ENCODE data around the gene GEMIN7. TPM values are rescaled to one million over a fixed set of nuclear protein-coding genes. Genes with fewer than 3 reads are reported as not detected.
"Not testable (repeated sequence)": the region's sequence is repeated elsewhere in the genome, so short reads cannot be mapped to it uniquely, and the experiment has no call there.

GEMIN7 gene
- total RNA-seq, 2 experiments from 2014 or later: 55.4 to 55.6 TPM

DNA sequence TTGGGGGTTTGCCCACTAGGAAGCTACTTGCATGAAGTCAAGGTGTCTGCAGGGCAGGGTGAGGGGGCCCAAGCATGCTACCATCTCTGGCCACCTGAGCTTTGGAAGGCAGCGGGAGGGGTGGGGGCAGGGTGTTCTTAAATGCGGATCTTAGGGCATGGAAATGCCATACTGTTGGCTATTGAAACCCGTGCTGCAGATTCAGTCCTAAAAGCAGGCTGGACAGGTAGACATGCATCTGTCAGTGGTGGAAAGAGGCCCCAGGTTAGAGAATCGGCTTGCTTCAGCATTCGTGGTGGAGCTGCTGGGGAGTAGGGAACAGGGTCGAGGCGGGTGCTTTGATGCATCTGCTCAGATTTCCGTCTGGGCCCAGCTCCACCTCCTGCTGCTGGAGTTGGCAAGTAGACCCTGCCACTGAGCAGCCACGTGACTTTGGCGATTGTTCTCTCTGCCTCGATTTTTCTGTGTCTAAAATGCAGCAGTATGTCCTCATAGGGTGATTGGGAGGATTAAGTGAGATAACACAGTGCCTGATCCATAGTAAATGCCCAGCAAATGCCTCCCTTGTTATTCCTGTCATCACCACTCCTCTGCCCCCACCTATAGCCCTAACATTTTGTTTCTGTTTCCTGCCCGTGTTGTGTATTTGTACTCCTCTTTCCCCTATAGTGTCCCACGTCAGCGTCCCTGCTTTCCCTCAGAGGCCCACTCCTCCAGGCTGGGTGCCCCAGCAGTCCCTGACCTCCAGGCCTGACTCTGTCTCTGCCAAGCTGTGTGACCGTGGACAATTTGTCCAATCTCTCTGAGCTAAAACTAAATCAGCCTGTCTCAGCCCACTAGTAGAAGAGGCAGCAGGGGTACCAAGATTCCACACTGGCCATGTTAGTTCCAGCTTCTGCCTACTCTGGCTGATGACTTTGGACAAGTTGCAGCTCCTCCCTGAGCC lies 19.7 kb downstream of the GEMIN7 start:
- CTCF ChIA-PET: no interaction called here

DNA sequence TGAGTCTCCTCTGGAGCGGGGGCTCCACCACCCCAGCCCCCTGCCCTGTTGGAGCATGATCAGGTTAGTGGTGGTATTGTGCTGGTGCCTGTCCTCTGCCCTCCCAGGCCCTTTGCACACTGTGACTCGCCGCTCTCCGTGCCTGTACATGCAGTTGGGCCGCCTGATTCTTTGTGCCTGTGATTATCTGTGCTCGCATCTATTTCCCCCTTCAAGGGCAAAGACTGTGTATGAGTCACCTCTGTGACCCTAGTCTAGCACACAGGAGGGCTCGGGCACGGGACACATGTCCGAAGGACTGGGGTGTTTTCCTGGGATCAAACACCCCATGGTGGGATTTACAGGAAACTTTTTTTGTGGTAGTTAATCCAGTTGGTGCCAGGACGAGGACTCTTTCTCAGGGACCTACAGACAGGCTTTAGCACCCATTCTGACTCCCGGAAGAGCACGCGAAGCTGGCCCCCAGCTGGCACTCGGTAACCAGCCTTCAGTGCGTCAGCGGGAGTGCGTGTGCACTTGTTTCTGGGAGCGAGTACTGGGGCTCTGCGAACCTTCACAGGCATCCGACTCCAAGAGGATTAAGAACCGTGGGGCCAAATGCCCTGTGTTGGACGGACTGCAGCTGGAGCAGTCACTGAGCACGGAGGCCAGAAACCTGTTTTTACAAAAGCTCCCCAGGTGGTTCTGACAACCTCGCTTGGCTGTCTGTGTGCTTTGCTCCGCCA lies 20.6 kb downstream of the GEMIN7 start:
- CTCF ChIA-PET: no interaction called here
- POLR2A ChIA-PET: no interaction called here

More for the DNA sequence above, 19.7 kb downstream of the GEMIN7 start:
- POLR2A ChIA-PET: no interaction called here

GRCh38 chr19:45100201-45100600 lies 21.1 kb downstream of the GEMIN7 start:
- ChIA-PET POLR2A (no interaction called here), CTCF (interaction anchor here (1.0 kb wide), 1 partner anchor 25 kb away, joined by 3 read pairs; no protein-coding TSS in a partner anchor)

DNA sequence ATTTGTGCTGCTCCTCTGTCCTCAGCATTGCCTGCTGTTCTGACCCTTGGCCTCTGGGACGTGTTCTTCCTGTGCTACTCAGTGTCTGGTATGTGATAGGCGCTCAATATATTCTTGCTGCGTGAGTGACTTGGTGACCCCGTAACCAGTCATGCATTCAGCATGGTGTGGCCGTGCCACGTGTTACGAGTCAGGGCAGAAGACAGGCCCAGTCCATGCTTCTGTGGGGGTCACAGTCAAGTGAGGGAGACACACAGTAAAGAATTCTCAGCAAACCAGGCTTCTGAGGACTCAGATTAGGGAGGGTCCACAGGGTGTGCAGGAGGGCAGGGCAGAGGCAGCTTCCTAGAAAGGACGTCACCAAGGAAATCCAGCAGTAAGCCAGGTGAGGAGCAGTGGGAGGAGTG lies 21.8 kb downstream of the GEMIN7 start:
- POLR2A ChIA-PET: interaction anchor here (0.6 kb wide), 1 partner anchor 476 kb away, joined by 10 read pairs; no protein-coding TSS in a partner anchor
- CTCF ChIA-PET: interaction anchor here (1.0 kb wide), 1 partner anchor 26 kb away, joined by 3 read pairs; no protein-coding TSS in a partner anchor

DNA sequence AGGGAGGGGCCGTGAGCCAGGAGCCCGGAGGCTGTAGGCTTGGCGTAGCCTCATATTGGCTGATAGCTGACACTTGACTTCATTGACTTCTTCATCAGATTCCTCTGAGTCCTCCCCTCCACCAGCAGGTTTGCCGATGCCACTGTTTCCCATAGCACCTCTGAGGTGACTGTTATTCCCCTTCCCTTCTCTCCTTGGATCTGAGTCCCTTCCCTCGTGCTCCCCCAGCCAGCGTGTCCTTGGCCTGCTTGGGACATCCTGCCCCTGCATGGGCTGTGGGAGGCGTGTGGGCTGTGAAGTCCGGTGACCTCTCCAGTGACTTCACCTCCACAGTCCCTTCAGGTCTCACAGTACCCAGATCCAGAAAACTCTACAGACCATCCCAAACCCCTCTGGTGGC lies 22.7 kb downstream of the GEMIN7 start:
- ChIA-PET POLR2A (no interaction called here), CTCF (interaction anchor here (0.6 kb wide), 1 partner anchor 262 kb away, joined by 3 read pairs; no protein-coding TSS in a partner anchor)

- POLR2A ChIA-PET: interaction anchor here (1.6 kb wide), 1 partner anchor 10 kb away, joined by 9 read pairs; the partner anchor contains the start of gene PPP1R37
- CTCF ChIA-PET: interaction anchor here (1.0 kb wide), 1 partner anchor 10 kb away, joined by 4 read pairs; no protein-coding TSS in a partner anchor
Measured at GRCh38 chr19:45102481-45102880, 23.4 kb downstream of the GEMIN7 start.

DNA sequence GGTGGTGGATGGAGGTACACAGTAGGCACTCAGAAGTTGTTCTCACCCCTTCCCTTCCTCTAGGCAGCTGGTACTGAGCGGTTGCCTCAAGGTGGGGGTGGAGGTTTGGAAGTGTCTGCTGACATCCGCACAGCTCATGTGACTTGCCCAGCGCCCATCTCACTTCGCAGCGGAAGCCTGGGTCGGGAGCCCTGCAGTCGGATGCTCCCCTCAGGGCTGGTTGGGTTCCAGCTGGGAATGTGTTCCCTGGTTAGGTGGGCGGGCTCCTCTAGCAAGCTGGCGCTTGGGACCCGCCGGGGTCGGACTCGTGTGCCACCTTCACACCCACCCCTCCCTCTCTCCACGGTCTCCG lies 24.1 kb downstream of the GEMIN7 start:
- POLR2A ChIA-PET: interaction anchor here (1.3 to 1.6 kb wide), 2 partner anchors 11 to 23 kb away, joined by 3 to 9 read pairs; partner anchors contain the start of gene PPP1R37
- CTCF ChIA-PET: interaction anchor here (1.0 kb wide), 1 partner anchor 11 kb away, joined by 4 read pairs; no protein-coding TSS in a partner anchor

GRCh38 chr19:45103508-45104319 lies 24.7 kb downstream of the GEMIN7 start:
- ChIA-PET POLR2A (interaction anchor here (1.3 to 1.6 kb wide), 2 partner anchors 12 to 24 kb away, joined by 3 to 9 read pairs; partner anchors contain the start of gene PPP1R37), CTCF (interaction anchor here (1.0 kb wide), 1 partner anchor 12 kb away, joined by 4 read pairs; no protein-coding TSS in a partner anchor)

DNA sequence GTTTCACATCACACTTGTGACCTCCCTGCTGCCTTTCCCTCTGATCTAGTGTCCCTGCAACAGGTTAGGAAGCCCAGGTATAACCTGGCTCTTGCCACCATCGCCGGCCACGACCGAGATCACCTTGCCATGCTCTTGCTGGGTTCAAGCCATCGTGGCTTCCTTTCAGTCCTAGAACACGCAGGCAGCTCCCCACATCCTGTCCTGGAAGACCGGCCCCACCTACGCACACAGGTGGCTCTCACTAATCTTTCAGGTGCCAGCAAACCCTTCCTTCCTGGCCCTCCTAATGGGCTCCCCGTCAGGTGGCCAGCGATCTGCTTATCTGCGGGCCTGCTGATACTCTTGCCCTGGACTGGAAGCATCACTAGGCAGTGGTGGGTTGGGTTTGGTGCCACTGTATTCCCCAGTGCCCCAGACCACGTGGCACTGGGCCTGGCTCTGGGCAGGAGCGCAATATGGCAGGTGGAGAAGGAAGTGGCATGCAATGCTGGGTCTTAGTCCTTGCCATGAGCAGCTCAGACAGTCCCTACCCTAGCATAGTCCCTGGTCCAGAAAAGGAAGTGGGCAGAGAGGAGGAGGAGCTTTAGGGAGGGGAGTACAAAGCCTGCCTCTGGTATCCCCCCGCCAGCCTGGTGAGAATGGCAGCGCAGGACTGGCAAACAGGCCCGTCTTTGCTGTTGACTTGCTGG lies 25.7 kb downstream of the GEMIN7 start:
- ChIA-PET POLR2A (no interaction called here), CTCF (interaction anchor here (0.6 kb wide), 1 partner anchor 24 kb away, joined by 3 read pairs; no protein-coding TSS in a partner anchor)

DNA sequence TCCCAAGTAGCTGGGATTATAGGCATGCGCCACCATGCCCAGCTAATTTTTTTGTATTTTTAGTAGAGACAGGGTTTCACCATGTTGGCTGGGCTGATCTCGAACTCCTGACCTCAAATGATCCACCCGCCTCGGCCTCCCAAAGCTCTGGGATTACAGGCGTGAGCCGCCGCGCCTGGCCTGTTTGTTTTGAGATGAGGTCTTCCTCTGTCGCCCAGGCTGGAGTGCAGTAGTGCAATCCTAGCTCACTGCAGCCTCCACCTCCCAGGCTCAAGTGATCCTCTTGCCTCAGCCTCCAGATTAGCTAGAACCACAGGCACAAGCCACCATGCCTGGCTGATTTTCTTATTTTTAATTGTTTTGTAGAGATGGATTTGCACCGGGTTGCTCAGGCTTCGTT lies 27.3 kb downstream of the GEMIN7 start:
- CTCF ChIA-PET: interaction anchor here (0.8 kb wide), 1 partner anchor 46 kb away, joined by 3 read pairs; no protein-coding TSS in a partner anchor

DNA sequence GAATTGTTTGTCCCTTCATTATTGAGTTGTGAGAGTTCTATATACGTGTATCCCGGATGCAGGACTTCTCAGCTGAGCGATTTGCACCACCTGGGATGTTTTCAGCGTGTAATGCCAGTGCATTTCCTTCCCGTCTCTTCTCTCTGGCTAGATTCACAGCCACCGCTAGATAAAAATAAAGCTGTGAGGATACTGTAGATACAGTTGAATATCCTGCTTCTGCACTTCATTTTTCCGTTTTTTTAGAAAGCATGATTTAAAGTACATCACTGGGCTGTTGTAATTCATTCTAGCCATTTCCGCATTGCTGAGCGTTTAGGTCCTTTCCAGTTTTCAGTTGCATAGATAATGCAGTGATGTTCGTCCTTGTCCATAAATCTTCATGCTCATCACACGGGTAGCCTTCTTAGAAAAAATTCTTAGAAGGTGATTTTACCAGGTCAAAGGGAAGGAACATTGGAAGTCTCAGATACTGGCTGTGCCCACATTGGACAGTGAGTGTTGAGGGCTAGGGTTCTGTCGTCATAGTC lies 28.6 kb downstream of the GEMIN7 start:
- ChIA-PET POLR2A (no interaction called here), CTCF (no interaction called here)

More for the DNA sequence above, 27.3 kb downstream of the GEMIN7 start:
- POLR2A ChIA-PET: not testable (repeated sequence)

GRCh38 chr19:45110851-45111266 lies 31.8 kb downstream of the GEMIN7 start:
- POLR2A ChIA-PET: no interaction called here
- CTCF ChIA-PET: no interaction called here

GRCh38 chr19:45112111-45112827 lies 33.2 kb downstream of the GEMIN7 start:
- CTCF ChIA-PET: interaction anchor here (0.6 to 1.2 kb wide), 3 partner anchors 14 to 107 kb away, joined by 3 to 5 read pairs (median 3); no protein-coding TSS in a partner anchor
- POLR2A ChIA-PET: no interaction called here

GRCh38 chr19:45113628-45114027 lies 34.6 kb downstream of the GEMIN7 start:
- CTCF ChIA-PET: interaction anchor here (1.2 kb wide), 1 partner anchor 13 kb away, joined by 5 read pairs; no protein-coding TSS in a partner anchor
- POLR2A ChIA-PET: interaction anchor here (0.5 kb wide), 1 partner anchor 195 kb away, joined by 11 read pairs; no protein-coding TSS in a partner anchor

DNA sequence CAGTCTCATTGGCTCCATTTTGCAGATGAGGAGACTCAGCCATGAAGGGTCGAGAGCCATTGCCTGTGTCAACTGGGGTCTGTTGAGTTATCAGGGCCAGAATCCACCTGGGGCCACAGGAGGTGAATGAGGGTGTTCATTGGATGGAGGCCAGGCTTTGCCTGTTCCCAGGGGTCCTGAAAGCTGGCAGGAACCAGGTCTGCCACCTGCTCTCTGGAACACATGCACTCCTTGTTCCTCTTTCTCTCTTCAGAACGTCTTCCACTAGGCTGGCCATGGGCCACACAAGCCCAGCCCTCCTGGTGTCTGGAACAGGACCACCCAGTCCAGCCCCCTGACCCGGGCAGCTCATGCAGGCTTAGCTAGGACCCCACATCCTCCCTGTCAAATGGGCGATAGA lies 35.1 kb downstream of the GEMIN7 start:
- ChIA-PET CTCF (no interaction called here), POLR2A (no interaction called here)

DNA sequence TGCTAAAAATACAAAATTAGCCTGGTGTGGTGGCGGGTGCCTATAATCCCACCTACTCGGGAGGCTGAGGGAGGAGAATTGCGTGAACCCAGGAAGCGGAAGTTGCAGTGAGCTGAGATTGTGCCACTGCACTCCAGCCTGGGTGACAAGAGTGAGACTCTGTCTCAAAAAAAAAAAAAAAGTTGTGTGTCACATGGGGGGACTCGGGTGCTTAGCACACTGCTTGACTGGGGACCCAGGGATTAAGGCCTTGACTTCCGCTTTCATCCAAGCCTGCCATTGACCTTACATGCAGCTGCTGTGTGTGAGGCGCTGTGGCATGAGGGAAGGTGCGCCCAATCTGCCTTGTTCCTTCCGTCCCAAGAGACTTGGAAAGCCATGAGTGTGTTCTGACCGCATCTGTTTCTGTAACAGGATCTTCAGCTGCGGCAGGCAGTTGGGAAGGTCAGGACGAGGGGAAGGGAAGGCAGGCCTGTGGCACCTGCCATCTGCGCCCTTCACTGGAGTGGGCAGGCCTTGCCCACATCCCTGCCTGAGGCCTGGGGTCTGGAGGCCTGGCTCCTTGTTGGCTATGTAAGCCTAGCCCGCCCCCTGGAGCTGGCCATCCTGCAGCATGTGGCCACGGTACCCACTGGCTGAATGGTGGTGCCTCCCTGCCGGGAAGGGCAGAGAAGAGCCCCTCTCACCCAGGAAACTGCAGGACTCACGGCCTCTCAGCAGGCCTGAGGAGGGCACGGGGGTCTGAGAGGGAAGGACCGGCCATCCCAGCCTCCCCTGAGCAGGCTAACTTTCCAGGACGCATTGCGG lies 37.0 kb downstream of the GEMIN7 start:
- CTCF ChIA-PET: interaction anchor here (1.3 kb wide), 1 partner anchor 9 kb away, joined by 8 read pairs; no protein-coding TSS in a partner anchor
- POLR2A ChIA-PET: no interaction called here
